Activated gamma-delta T cell treated with Interleukin-2 at 50 U/mL for 16 hours (primary cell): ENCODE measurements around the gene B3GNT5.

Experiments
- DNase-seq: peaks from one replicate; pipeline ENCODE4 v3.0.0-alpha.2; 2020

B3GNT5 gene

GRCh38 chr3:183266454-183266853, 13.4 kb downstream of the B3GNT5 start:
- DNase-seq: no peak

- DNase-seq: no peak
These were observed 14.1 kb downstream of the B3GNT5 start for GRCh38 chr3:183267140-183267539.

- no peak for DNase-seq
These were observed 15.3 kb downstream of the B3GNT5 start for GRCh38 chr3:183268366-183268765.

GRCh38 chr3:183269345-183269744, 16.3 kb downstream of the B3GNT5 start:
- no peak for DNase-seq

- DNase-seq: no peak
These were observed 17.3 kb downstream of the B3GNT5 start for GRCh38 chr3:183270344-183270743.

- DNase-seq: no peak
These were observed 19.1 kb downstream of the B3GNT5 start for GRCh38 chr3:183272142-183272541.

- no peak for DNase-seq
These were observed 19.7 kb downstream of the B3GNT5 start for GRCh38 chr3:183272791-183273190.

- DNase-seq: no peak
These were observed 21.6 kb downstream of the B3GNT5 start for GRCh38 chr3:183274609-183275008.

GRCh38 chr3:183275418-183275817, 22.4 kb downstream of the B3GNT5 start:
- no peak for DNase-seq

GRCh38 chr3:183275937-183276336, 22.9 kb downstream of the B3GNT5 start:
- no peak for DNase-seq

GRCh38 chr3:183277260-183277659, 24.2 kb downstream of the B3GNT5 start:
- no peak for DNase-seq

GRCh38 chr3:183278479-183279088, 25.5 kb downstream of the B3GNT5 start:
- DNase-seq: no peak

- no peak for DNase-seq
These were observed 26.3 kb downstream of the B3GNT5 start for GRCh38 chr3:183279371-183279770.

- no peak for DNase-seq
These were observed 28.2 kb downstream of the B3GNT5 start for GRCh38 chr3:183281126-183281797.

- DNase-seq: no peak
These were observed 30.8 kb downstream of the B3GNT5 start for GRCh38 chr3:183283886-183284285.

GRCh38 chr3:183284570-183284969, 31.5 kb downstream of the B3GNT5 start:
- no peak for DNase-seq

GRCh38 chr3:183285318-183285717, 32.3 kb downstream of the B3GNT5 start:
- DNase-seq: no peak

- DNase-seq: peak; percentile 84
These were observed 32.9 kb downstream of the B3GNT5 start for GRCh38 chr3:183285828-183286457.

GRCh38 chr3:183287301-183287971, 34.4 kb downstream of the B3GNT5 start:
- DNase-seq: no peak

GRCh38 chr3:183288117-183288516, 35.1 kb downstream of the B3GNT5 start:
- no peak for DNase-seq

- DNase-seq: no peak
These were observed 37.2 kb downstream of the B3GNT5 start for GRCh38 chr3:183290216-183290615.

- DNase-seq: no peak
These were observed 38.5 kb downstream of the B3GNT5 start for GRCh38 chr3:183291497-183292031.

GRCh38 chr3:183293966-183294365, 40.9 kb downstream of the B3GNT5 start:
- DNase-seq: no peak

- no peak for DNase-seq
These were observed 42.2 kb downstream of the B3GNT5 start for GRCh38 chr3:183295211-183295610.
